HepG2 (cell line): ENCODE data around the gene SNRPD1. TPM values are rescaled to one million over a fixed set of nuclear protein-coding genes. Genes with fewer than 3 reads are reported as not detected.

Experiments used
- AGO1 ChIP-seq: fragments of 200-400 bp; formaldehyde crosslinking; IDR thresholded peaks from 2 replicates; pipeline ENCODE4 v1.6.1; 2017; ENCODE audit warnings: mild to moderate bottlenecking, low read depth, low read length, moderate library complexity; ENCODE audit not compliant: poor library complexity, severe bottlenecking
- ASH2L ChIP-seq: fragments of 300-600, 200-600 bp; sonication (generic); IDR thresholded peaks from 2 replicates; pipeline ENCODE4 v1.7.0; 2017; ENCODE audit warnings: low read depth, mild to moderate bottlenecking, moderate library complexity, mixed read lengths, low read length; ENCODE audit not compliant: insufficient read length
- FOXK2 ChIP-seq: fragments of 450-650 bp; IDR thresholded peaks from 2 replicates; pipeline ENCODE4 v1.6.1; 2016
- GATAD2A ChIP-seq: IDR thresholded peaks from 2 replicates; pipeline ENCODE4 v1.6.1; 2016
- HMG20B ChIP-seq: conservative IDR thresholded peaks from 2 replicates; pipeline ENCODE4 v1.6.1; 2016; ENCODE audit warnings: missing genetic modification reagents, missing compliant biosample characterization
- JUN ChIP-seq: sonication (generic); formaldehyde crosslinking; IDR thresholded peaks from 2 replicates; pipeline ENCODE4 v1.4.0; 2020; ENCODE audit warnings: mild to moderate bottlenecking, missing genetic modification reagents
- KAT8 ChIP-seq: IDR thresholded peaks from 2 replicates; pipeline ENCODE4 v1.6.1; 2016; ENCODE audit warnings: missing genetic modification reagents, missing compliant biosample characterization
- NKX3-1 ChIP-seq: sonication (generic); formaldehyde crosslinking; IDR thresholded peaks from 2 replicates; pipeline ENCODE4 v1.5.0; 2020; ENCODE audit warnings: missing genetic modification reagents
- NRL ChIP-seq: sonication (generic); formaldehyde crosslinking; IDR thresholded peaks from 2 replicates; pipeline ENCODE4 v1.5.0; 2020; ENCODE audit warnings: missing genetic modification reagents, mild to moderate bottlenecking, moderate library complexity, borderline replicate concordance
- RARA ChIP-seq: IDR thresholded peaks from 2 replicates; pipeline ENCODE4 v1.6.1; 2016; ENCODE audit warnings: missing genetic modification reagents, missing compliant biosample characterization
- SMARCE1 ChIP-seq: fragments of 450-650 bp; IDR thresholded peaks from 2 replicates; pipeline ENCODE4 v1.6.1; 2017; ENCODE audit warnings: borderline replicate concordance
- XBP1 ChIP-seq: sonication (generic); formaldehyde crosslinking; IDR thresholded peaks from 2 replicates; pipeline ENCODE4 v1.5.0; 2020; ENCODE audit warnings: missing genetic modification reagents
- ZBTB8A ChIP-seq: sonication (generic); formaldehyde crosslinking; IDR thresholded peaks from 2 replicates; pipeline ENCODE4 v1.4.0; 2020; ENCODE audit warnings: mild to moderate bottlenecking, low read depth, missing genetic modification reagents, borderline replicate concordance
- ZNF224 ChIP-seq: sonication (generic); formaldehyde crosslinking; IDR thresholded peaks from 2 replicates; pipeline ENCODE4 v1.5.0; 2020; ENCODE audit warnings: mild to moderate bottlenecking, missing genetic modification reagents
- ZNF282 ChIP-seq: fragments of 450-650 bp; IDR thresholded peaks from 2 replicates; pipeline ENCODE4 v1.6.1; 2018; ENCODE audit not compliant: partially characterized antibody
- ZNF724P ChIP-seq: sonication (generic); formaldehyde crosslinking; IDR thresholded peaks from 2 replicates; pipeline ENCODE4 v1.8.0; 2022; ENCODE audit warnings: missing genetic modification reagents, borderline replicate concordance
- ZNF749 ChIP-seq: sonication (generic); formaldehyde crosslinking; IDR thresholded peaks from 2 replicates; pipeline ENCODE4 v1.8.0; 2022; ENCODE audit warnings: mild to moderate bottlenecking, missing genetic modification reagents, moderate library complexity, borderline replicate concordance
- ZNF75D ChIP-seq: sonication (generic); formaldehyde crosslinking; IDR thresholded peaks from 2 replicates; pipeline ENCODE4 v1.8.1; 2023; ENCODE audit warnings: missing genetic modification reagents, mild to moderate bottlenecking, borderline replicate concordance
- polyA plus RNA-seq, 8 experiments: library from polyadenylated mRNA; depleted of rRNA in 3 of 8; stranded (reverse) in 7 of 8; unstranded in 1 of 8; fragments of >200 nt; fragmentation: Illumina TruSeq in 4 of 8; extraction: Trizol in 4 of 8; gene quantifications; 2 replicates each; pipeline versions ENCODE4 v1.2.1 to v1.2.3, GENCODE V29; 2011 to 2016; ENCODE audit warnings: low read depth in 4 of 8, missing spikeins in 1 of 8, mixed read lengths in 1 of 8; ENCODE audit not compliant: insufficient read depth in 1 of 8
- total RNA-seq, 5 experiments: library from RNA; depleted of rRNA; stranded (reverse); fragments of >200 nt; fragmentation: Illumina TruSeq; extraction: Trizol; gene quantifications; 2 replicates each; pipeline ENCODE4 v1.2.3, GENCODE V29; 2016; ENCODE audit warnings: low read depth in 1 of 5
- TF ChIP-seq, protein P1 (sequence below): sonication (generic); formaldehyde crosslinking; IDR thresholded peaks from 2 replicates; pipeline ENCODE4 v1.8.1; 2022; ENCODE audit warnings: low read depth, mild to moderate bottlenecking, missing genetic modification reagents
- TF ChIP-seq, protein P2 (sequence below), 2 experiments: sonication (generic) in 1 of 2; formaldehyde crosslinking in 1 of 2; IDR thresholded peaks; 2 replicates each; pipeline versions ENCODE4 v1.5.1 to v1.6.1; 2011 to 2020; ENCODE audit warnings: borderline replicate concordance in 1 of 2, low read depth in 1 of 2, low read length in 1 of 2, mild to moderate bottlenecking in 1 of 2, missing genetic modification reagents in 1 of 2, moderate library complexity in 1 of 2
- TF ChIP-seq, protein P3 (sequence below): sonication (generic); formaldehyde crosslinking; IDR thresholded peaks from 2 replicates; pipeline ENCODE4 v1.4.0; 2020; ENCODE audit warnings: missing genetic modification reagents, borderline replicate concordance

Gene SNRPD1
- total and polyA plus RNA-seq, 2 of the 13 experiments (the other 11 are each of a cell fraction or from before 2014, with no cell fraction given), result 22.7 to 275 TPM

DNA sequence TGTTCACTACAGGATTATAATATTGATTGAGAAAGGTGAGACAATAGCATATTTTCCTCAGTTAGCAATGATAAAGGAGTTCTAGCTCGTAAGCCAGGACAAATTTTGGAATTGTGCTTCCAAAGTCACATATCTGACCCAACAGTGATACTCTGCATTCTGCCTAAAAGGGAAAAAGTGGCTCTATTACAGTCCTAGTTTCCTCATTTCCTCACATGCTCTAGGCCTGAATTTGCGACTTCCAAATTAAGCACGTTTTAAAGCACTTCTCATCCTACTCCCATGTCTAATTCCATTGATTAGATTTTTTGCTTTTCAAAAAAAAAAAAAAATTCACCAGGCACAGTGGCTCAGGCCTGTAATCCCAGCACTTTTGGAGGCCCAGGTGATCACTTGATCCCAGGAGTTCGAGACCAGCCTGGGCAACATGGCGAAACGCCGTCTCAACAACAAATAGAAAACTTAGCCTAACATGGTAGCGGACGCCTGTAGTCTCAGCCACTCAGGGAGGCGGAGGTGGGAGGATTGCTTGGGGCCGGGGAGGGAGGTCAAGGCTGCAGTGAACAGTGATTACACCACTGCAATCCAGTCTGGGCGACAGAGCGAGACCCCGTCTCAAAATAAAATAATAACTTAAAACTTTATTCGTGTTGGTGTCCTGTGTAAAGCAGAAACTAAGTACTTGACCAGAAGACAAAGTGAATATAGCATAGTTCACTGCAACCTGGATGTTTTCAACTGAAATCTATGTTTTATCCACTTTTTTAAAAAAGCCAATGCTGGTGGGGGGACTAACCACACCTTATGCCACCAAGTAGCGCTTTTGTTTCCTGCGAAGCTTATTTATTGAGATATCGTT, 13.2 kb upstream of the SNRPD1 start (continued):
- TF ChIP-seq, protein P1, sequence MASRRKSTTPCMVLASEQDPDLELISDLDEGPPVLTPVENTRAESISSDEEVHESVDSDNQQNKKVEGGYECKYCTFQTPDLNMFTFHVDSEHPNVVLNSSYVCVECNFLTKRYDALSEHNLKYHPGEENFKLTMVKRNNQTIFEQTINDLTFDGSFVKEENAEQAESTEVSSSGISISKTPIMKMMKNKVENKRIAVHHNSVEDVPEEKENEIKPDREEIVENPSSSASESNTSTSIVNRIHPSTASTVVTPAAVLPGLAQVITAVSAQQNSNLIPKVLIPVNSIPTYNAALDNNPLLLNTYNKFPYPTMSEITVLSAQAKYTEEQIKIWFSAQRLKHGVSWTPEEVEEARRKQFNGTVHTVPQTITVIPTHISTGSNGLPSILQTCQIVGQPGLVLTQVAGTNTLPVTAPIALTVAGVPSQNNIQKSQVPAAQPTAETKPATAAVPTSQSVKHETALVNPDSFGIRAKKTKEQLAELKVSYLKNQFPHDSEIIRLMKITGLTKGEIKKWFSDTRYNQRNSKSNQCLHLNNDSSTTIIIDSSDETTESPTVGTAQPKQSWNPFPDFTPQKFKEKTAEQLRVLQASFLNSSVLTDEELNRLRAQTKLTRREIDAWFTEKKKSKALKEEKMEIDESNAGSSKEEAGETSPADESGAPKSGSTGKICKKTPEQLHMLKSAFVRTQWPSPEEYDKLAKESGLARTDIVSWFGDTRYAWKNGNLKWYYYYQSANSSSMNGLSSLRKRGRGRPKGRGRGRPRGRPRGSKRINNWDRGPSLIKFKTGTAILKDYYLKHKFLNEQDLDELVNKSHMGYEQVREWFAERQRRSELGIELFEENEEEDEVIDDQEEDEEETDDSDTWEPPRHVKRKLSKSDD (CRISPR knock-in tag), result no peak
- TF ChIP-seq AGO1 (no peak), SMARCE1 (no peak), ZNF724P (CRISPR knock-in tag) (no peak), FOXK2 (no peak), ASH2L (no peak), ZNF224 (no peak), ZNF75D (no peak), NKX3-1 (CRISPR knock-in tag) (no peak), GATAD2A (CRISPR knock-in tag) (0 out of 2 replicates have a peak, but pooled peaks have one; percentile 17), ZBTB8A (CRISPR knock-in tag) (no peak), HMG20B (no peak), ZNF282 (no peak), NRL (CRISPR knock-in tag) (no peak), JUN (CRISPR knock-in tag) (no peak), XBP1 (CRISPR knock-in tag) (no peak), ZNF749 (CRISPR knock-in tag) (no peak), RARA (CRISPR knock-in tag) (peak; percentile 64), KAT8 (CRISPR knock-in tag) (no peak)
- TF ChIP-seq, protein P2, sequence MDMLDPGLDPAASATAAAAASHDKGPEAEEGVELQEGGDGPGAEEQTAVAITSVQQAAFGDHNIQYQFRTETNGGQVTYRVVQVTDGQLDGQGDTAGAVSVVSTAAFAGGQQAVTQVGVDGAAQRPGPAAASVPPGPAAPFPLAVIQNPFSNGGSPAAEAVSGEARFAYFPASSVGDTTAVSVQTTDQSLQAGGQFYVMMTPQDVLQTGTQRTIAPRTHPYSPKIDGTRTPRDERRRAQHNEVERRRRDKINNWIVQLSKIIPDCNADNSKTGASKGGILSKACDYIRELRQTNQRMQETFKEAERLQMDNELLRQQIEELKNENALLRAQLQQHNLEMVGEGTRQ (IDR thresholded peaks at IDR 0.05; ENCODE audit: low read depth, low read length), result no peak
- TF ChIP-seq, protein P2 (CRISPR knock-in tag; IDR thresholded peaks at IDR 0.05; ENCODE audit: borderline replicate concordance), result no peak
- TF ChIP-seq, protein P3, sequence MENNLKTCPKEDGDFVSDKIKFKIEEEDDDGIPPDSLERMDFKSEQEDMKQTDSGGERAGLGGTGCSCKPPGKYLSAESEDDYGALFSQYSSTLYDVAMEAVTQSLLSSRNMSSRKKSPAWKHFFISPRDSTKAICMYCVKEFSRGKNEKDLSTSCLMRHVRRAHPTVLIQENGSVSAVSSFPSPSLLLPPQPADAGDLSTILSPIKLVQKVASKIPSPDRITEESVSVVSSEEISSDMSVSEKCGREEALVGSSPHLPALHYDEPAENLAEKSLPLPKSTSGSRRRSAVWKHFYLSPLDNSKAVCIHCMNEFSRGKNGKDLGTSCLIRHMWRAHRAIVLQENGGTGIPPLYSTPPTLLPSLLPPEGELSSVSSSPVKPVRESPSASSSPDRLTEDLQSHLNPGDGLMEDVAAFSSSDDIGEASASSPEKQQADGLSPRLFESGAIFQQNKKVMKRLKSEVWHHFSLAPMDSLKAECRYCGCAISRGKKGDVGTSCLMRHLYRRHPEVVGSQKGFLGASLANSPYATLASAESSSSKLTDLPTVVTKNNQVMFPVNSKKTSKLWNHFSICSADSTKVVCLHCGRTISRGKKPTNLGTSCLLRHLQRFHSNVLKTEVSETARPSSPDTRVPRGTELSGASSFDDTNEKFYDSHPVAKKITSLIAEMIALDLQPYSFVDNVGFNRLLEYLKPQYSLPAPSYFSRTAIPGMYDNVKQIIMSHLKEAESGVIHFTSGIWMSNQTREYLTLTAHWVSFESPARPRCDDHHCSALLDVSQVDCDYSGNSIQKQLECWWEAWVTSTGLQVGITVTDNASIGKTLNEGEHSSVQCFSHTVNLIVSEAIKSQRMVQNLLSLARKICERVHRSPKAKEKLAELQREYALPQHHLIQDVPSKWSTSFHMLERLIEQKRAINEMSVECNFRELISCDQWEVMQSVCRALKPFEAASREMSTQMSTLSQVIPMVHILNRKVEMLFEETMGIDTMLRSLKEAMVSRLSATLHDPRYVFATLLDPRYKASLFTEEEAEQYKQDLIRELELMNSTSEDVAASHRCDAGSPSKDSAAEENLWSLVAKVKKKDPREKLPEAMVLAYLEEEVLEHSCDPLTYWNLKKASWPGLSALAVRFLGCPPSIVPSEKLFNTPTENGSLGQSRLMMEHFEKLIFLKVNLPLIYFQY, result no peak
